Lower lobe of right lung (tissue), 2 donors: Measurements from ENCODE around the gene ABCD1. TPM values are rescaled to one million over a fixed set of nuclear protein-coding genes. Genes with fewer than 3 reads are reported as not detected.

Experiments
- ATAC-seq, 2 donors: fragments of 200-7000 bp; cut with Tn5 transposase; one replicate each; pipeline ENCODE4 v1.9.1; 2020 to 2022; ENCODE audit warnings: mild to moderate bottlenecking in 2 of 2, moderate library complexity in 2 of 2
- DNase-seq: peaks from one replicate; pipeline ENCODE4 v3.0.0-alpha.2; 2020
- H3K27ac ChIP-seq: fragments of 200-600 bp; one replicate; pipeline ENCODE4 v1.8.0; 2022
- H3K27me3 ChIP-seq: fragments of 200-600 bp; one replicate; pipeline ENCODE4 v1.8.0; 2022; ENCODE audit warnings: low read depth
- H3K36me3 ChIP-seq: fragments of 200-600 bp; one replicate; pipeline ENCODE4 v1.8.0; 2022; ENCODE audit warnings: mild to moderate bottlenecking
- H3K4me1 ChIP-seq: fragments of 200-600 bp; one replicate; pipeline ENCODE4 v1.8.0; 2022
- H3K4me3 ChIP-seq: fragments of 200-600 bp; one replicate; pipeline ENCODE4 v1.8.0; 2022; ENCODE audit warnings: mild to moderate bottlenecking
- H3K9me3 ChIP-seq: fragments of 200-600 bp; one replicate; pipeline ENCODE4 v1.8.0; 2022
- intact Hi-C: fragments of 100-400 bp; cut with DNase I; formaldehyde crosslinking; loops from one replicate; pipeline ENCODE4 v1.11.0; 2022
- total RNA-seq: library from RNA; stranded (reverse); fragmentation: NEBNext Ultra II Directional; extraction: Animal tissue kit (Norgen Biotek cat#: 25700); gene quantifications from one replicate; pipeline ENCODE4 v1.2.1, GENCODE V29; 2021
- TF ChIP-seq, protein P1 (sequence below): fragments of 200-600 bp; IDR thresholded peaks from one replicate; pipeline ENCODE4 v1.8.0; 2022; ENCODE audit warnings: antibody characterized with exemption, mild to moderate bottlenecking
- donor health status: DM: no; HTN: yes; CAD: no; lungs with severe emphysema.

Gene ABCD1
- total RNA-seq, 1 donor from 2014 or later, result 14.5 TPM

DNA sequence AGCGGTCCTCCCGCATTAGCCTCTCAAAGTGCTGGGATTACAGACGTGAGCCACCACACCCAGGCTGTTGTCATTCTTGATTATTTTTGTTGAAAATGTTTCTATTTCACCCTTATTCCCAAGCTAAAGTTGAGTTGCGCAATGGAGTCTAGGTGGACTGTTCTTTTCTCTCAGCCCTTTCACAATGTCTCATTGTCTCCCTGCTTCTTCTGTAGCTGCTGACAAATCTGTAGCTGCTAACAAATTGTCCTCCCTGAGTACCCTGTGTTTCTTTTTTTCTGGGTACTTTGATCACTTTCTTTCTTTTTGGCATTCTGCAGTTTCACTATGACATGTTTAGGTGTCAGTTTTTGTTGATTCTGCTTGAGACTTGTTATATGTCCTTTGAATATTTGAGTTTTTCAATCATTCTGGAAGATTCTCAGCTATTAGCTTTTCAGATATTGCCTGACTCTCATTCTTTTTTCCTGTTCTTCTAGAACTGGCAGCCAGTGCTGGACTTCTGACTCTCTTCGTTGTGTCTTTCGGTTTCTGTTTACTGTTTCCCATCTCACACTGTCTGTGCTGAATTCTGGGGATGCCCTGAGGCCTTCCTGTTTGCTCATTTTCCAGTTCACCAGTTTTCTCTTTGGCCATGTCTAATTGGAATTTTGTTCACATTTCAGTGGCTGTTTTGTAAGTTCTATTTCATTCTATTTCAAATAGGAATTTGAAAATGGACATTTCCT, 6.6 kb downstream of the ABCD1 start:
- ATAC-seq (no peak), DNase-seq (no peak)
- H3K4me1 ChIP-seq, result peaks cover 22% of the 10 kb centered on the region
- no peaks in the 10 kb centered on the region for H3K9me3 ChIP-seq
- peaks cover 2% of the 10 kb centered on the region for H3K36me3 ChIP-seq
- no peak overlapping the region for H3K4me3 ChIP-seq
- H3K27me3 ChIP-seq, result no peaks in the 10 kb centered on the region
- intact Hi-C loops, result no loop called here
- no peak overlapping the region for H3K27ac ChIP-seq
- TF ChIP-seq, protein P1, sequence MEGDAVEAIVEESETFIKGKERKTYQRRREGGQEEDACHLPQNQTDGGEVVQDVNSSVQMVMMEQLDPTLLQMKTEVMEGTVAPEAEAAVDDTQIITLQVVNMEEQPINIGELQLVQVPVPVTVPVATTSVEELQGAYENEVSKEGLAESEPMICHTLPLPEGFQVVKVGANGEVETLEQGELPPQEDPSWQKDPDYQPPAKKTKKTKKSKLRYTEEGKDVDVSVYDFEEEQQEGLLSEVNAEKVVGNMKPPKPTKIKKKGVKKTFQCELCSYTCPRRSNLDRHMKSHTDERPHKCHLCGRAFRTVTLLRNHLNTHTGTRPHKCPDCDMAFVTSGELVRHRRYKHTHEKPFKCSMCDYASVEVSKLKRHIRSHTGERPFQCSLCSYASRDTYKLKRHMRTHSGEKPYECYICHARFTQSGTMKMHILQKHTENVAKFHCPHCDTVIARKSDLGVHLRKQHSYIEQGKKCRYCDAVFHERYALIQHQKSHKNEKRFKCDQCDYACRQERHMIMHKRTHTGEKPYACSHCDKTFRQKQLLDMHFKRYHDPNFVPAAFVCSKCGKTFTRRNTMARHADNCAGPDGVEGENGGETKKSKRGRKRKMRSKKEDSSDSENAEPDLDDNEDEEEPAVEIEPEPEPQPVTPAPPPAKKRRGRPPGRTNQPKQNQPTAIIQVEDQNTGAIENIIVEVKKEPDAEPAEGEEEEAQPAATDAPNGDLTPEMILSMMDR, result no peak

DNA sequence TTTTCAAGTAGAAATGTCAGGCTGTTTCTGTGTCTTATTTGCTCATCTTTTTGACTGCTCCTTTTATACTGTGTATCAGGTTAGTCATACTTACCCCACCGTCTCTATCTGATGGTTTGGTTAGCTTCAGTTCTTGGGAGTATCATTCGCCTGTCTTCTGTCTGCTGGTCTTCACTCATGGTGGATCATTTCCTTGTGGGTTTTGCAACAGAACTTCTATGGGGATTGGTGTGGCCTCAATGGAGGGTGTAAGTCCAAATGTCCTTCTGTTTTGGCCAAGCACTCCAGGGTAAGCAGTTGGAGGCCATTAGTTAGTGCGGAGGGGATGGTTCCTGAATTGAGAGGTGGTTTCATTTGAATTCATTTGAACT, 7.2 kb downstream of the ABCD1 start:
- H3K27ac ChIP-seq, result no peak overlapping the region
- peaks cover 16% of the 10 kb centered on the region for H3K4me1 ChIP-seq
- intact Hi-C loops, result no loop called here
- TF ChIP-seq, protein P1, result no peak
- ATAC-seq (no peak), DNase-seq (no peak)
- H3K27me3 ChIP-seq, result no peaks in the 10 kb centered on the region
- H3K36me3 ChIP-seq, result peaks cover 7% of the 10 kb centered on the region
- no peaks in the 10 kb centered on the region for H3K9me3 ChIP-seq
- no peak overlapping the region for H3K4me3 ChIP-seq

DNA sequence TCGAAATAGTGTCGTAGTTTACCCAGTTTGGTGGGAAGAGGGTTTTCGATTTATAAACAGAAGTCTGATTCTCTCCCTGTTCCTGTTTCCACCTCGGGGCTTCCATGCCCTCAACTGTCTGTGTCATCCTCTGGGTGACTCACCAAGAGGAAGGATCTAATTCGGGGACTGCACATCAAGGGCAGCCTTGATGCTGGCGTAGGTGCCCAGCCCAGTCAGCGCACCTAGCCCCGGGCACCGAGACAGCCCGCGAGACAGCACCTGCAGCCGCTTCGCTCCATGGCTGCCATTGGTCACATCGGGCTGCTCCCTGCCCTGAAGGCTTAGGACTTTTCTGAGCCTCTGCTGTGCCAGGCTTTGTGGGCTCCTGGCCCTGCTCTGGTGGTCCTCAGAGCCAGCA, 7.7 kb downstream of the ABCD1 start:
- no peaks in the 10 kb centered on the region for H3K9me3 ChIP-seq
- ATAC-seq (peak in 1 of 2 donors; percentile 19), DNase-seq (no peak)
- intact Hi-C loops, result no loop called here
- peaks cover 10% of the 10 kb centered on the region for H3K4me1 ChIP-seq
- TF ChIP-seq, protein P1, result no peak
- H3K27me3 ChIP-seq, result no peaks in the 10 kb centered on the region
- H3K36me3 ChIP-seq, result peaks cover 7% of the 10 kb centered on the region
- no peak overlapping the region for H3K27ac ChIP-seq
- H3K4me3 ChIP-seq, result no peak overlapping the region

DNA sequence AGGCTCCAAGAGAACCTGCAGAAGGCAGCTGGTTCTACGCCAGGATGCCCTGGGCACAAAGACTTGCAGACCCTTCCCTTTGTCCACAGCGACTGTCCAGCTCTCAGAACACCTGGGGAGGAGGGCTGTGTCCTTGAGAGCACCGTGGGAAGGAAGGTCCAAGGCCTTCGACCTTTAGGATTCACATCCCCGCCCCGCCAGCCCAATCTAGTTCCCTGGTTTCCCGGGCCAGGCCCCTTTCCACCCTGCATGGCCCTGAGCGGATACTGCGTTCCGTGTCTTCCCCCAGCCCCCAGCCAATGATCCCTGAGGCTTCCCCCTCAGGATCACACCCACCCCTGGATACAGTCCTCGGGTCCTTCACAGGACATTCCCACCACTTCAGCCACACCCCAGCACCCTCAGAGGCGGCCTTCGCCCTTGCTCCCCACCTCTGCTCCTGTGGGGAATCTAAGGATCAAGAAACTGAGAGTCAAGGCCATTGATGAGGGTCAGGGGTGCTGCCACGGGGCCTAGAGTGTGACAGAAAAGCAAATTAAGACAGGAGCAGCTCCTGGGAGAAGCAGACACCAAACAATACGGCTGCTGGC, 9.1 kb downstream of the ABCD1 start:
- TF ChIP-seq, protein P1, result no peak
- DNase-seq (no peak), ATAC-seq (no peak)
- no peaks in the 10 kb centered on the region for H3K9me3 ChIP-seq
- intact Hi-C loops, result no loop called here
- no peak overlapping the region for H3K27ac ChIP-seq
- H3K36me3 ChIP-seq, result peaks cover 7% of the 10 kb centered on the region
- H3K27me3 ChIP-seq, result no peaks in the 10 kb centered on the region
- H3K4me3 ChIP-seq, result no peak overlapping the region
- H3K4me1 ChIP-seq, result no peaks in the 10 kb centered on the region

DNA sequence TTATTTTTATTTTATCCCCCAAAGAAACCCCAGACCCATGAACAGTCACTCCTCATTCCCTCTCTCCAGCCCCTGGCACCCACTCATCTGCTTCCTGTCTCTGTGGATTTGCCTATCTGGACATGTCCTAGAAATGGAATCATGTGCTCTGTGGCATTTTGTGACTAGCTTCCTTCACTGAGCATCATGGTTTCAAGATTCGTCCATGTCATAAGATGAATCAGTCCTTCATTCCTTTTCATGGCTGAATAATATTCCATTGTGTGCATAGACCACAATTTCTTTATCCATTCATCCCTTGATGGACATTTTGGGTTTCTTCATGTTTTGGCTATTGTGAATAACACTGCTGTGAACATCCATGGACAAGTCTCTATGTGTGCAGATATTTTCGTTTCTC, 10.2 kb downstream of the ABCD1 start:
- ATAC-seq, result no peak
- intact Hi-C loops, result no loop called here

More for the DNA sequence above, 10.2 kb downstream of the ABCD1 start:
- Histone ChIP-seq H3K4me1 (no peaks in the 10 kb centered on the region), H3K27me3 (no peaks in the 10 kb centered on the region), H3K9me3 (no peaks in the 10 kb centered on the region), H3K36me3 (peaks cover 7% of the 10 kb centered on the region), H3K27ac (no peak overlapping the region), H3K4me3 (no peak overlapping the region)
- TF ChIP-seq, protein P1, result no peak
- no peak for DNase-seq
